Stimulated activated CD4-positive, alpha-beta T cell treated with anti-CD3 and anti-CD28 coated beads, Interleukin-4, amount 100 ng/mL, for 1 hour (primary cell): ENCODE data around the gene MAP2K7.

Experiments used
- DNase-seq: peaks from one replicate; pipeline ENCODE4 v3.0.0-alpha.2; 2020

The MAP2K7 gene

DNA sequence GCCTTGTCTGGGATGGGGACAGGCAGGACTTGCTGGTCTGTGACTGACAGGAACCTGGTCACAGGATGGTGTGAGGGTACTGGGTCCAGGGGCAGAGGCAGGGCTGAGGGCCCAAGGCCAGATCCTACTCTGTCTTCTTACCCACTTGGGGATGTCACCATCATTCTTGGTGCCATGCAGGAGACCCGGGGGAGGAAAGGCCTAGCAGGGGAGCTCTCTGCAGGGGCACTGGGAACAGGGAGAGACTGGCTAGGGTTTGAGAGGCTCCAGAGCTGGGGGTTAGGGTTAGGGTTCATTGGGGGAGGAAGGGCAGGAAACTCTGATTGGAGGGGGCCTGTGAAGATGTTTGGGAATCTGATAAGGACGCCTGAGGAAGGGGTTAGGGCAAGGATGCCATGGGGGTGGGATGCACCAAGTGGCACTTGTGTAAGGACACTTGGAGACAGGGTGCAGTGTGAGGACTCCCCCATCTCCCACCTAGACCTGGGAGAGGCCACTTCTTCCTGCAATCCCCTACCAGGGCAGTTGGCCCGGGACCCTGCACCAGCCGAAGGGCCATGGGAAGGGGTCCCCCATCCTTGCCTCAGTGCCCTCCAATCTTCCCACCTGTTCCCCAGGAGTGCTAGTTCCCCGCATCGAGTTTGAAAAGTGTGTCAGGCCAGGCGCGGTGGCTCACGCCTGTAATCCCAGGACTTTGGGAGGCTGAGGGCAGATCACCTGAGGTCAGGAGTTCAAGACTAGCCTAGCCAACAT, 36.4 kb upstream of the MAP2K7 start:
- no peak for DNase-seq

DNA sequence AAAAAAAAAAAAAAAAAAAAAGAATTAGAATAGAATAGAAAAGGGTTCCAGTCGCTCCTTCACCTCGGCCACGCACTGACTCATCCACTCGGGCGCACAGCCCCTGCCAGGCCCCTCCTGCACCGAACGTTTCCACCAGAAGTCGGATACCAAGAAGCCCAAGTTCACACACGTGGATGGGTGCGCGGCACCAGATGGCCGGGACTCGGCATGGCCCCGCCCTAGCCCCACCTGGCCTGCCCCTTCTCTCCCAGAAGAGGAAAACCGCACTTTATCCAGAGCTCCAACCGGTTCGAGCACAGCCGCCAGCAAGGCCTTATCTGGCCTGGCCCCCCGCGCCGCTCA, 35.4 kb upstream of the MAP2K7 start:
- DNase-seq, result no peak

DNA sequence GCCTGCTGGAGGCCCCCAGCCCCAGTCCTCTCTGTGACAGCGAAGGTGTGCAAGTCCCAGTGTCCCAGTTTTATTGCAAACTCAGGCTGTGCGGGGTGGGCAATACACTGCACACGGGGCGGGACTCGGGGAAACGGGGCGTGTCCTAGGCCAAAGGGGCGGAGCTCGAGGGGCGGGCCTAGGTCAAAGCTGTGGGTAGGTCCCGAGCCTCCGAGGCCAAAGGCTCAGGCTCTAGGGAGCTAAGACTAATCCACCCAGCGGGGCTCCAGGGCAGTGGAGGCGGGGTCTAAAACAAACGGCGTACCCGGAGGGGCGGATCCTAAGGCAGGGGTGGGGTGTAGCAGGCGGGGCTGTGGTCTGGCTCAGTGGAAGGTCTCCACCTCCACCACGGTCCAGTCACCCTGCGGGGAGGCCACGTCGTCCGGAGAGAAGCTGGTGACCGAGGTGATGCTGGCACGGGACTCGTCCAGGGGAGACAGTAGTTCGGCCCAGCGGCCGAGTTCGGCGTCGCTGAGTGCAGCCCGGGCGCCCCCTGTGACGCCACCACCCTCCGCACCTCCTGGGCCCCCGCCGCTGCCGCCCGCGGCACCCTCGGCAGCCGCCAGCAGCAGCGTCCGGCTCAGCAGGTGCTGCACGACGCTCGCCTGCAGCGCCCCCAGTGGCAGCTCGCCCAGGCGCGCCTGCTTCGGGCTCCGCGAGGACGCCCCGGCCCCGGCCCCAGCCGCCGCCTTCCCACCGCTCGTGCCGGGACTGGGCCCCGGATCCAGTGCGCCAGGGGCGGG, 34.8 kb upstream of the MAP2K7 start:
- peak; percentile 86 for DNase-seq

DNA sequence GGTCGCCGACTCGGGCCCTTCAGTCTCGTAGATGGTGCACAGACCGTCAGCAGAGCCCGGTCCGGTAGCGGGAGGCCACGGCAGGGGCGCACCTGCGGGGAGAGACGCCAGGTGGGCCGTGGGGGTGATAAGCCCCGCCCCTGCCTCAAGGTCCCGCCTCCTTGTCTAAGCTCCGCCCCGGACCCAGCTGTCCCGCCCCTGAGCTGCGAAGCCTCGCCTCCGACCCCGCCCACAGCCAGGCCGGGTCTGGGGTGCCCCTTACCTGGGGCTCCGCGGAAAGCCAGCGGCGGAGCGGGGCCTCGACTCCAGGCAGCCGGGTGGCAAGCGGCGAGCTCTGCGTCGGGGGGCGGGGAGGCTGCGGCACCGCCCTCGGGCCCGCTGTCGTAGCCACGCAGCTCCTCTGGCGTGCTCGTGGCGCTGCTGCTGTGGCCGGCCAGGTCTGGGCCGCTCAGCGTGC, 34.2 kb upstream of the MAP2K7 start:
- DNase-seq, result peak; percentile 81

DNA sequence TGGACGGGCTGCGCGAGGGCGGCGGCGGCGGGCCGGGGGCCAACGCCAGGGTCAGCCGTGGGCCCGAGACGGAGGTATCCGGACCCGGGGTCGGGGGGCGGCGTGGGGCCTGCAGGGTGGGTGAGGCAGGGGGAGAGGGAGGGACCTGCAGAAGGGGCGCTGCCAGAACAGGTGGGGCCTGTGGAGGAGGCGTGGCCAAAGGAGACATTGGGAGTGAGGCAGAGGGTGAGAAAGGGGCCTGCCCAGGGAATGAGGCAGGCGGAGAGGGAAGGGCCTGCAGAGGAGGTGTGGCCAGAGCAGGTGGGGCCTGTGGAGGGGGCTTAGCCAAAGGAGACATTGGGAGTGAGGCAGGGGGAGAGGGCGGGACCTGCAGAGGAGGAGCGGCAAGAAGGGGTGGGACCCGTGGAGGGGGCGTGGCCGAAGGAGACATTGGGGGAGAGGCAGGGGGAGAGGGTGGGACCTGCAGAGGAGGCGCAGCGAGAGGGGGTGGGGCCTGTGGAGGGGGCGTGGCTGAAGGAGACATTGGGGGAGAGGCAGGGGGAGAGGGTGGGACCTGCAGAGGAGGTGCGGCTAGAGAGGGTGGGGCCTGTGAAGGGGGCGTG, 33.7 kb upstream of the MAP2K7 start:
- DNase-seq, result peak; percentile 59

DNA sequence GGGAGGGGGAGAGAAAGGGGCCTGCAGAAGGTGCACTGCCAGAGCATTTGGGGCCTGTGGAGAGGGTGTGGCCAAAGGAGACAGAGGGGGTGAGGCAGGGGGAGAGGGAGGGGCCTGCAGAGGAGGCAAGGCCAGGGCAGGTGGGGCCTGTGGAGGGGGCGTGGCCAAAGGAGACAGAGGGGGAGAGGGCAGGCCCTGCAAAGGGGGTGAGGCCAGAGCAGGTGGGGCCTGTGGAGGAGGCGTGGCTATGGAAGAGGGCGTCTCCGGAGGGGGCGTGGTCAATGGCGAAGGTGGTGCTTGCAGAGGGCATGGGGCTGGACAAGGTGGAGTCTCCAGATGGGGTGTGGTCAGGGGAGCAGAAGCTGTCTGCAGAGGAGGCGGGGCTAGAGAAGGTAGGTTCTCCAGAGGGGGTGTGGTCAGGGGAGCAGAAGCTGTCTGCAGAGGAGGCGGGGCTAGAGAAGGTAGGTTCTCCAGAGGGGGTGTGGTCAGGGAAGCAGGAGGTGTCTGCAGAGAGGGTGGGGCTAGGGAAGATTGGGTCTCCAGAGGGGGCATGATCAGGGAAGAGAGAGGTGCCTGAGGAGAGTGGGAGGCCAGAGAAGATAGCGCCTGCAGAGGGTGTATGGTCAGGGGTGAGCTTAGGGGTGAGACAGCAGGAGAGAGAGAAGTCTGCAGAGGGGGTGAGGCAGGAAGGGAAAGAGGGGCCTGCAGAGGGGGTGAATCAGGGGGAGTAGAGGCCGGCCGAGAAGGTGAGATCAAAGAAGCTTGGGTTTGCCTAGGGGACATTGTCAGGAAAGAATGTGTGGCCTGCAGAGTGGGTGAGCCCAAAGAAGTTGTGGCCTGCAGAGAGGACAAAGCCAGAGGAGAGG, 32.9 kb upstream of the MAP2K7 start:
- DNase-seq, result peak; percentile 37

DNA sequence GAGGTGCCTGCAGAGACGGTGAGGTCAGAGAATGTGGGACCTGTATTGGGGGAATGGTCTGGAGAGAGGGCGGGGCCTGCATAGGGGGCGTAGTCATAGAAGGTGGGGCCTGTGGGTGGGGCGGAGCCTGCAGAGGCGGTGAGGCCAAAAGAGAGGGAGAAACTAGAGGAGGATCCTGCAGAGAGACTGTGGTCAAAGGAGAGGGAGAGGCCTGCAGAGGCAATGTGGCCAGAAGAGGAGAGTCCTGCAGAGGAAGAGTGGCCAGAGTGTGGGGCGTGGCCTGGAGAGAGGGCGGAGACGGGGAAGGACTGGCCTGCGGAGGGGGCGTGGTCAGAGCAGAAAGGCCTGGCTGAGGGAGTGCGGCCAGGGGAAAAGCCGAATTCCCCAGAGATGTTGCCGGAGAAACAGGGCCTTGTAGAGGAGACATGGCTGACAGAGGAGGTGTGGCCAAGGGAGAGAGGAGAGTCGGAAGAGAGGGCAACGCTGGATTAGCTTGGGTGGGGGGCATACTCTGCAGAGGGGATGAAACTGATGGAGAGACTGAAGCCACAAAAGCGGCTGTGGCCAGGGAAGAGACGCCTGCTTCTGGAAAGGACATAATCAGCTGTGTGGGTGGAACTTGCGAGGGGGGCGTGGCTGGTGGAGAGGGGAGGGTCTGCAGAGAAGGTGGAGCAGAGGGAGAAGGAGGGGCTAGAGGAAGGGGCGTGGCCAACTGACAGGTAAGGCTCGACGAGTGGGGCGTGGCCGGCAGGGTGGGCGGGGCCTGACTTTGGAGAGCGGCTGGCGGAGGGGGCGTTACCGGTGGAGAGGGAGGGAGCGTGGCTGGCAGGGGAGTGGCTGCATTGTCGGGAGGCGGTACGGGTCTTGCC, 32.0 kb upstream of the MAP2K7 start:
- DNase-seq, result peak; percentile 81

DNA sequence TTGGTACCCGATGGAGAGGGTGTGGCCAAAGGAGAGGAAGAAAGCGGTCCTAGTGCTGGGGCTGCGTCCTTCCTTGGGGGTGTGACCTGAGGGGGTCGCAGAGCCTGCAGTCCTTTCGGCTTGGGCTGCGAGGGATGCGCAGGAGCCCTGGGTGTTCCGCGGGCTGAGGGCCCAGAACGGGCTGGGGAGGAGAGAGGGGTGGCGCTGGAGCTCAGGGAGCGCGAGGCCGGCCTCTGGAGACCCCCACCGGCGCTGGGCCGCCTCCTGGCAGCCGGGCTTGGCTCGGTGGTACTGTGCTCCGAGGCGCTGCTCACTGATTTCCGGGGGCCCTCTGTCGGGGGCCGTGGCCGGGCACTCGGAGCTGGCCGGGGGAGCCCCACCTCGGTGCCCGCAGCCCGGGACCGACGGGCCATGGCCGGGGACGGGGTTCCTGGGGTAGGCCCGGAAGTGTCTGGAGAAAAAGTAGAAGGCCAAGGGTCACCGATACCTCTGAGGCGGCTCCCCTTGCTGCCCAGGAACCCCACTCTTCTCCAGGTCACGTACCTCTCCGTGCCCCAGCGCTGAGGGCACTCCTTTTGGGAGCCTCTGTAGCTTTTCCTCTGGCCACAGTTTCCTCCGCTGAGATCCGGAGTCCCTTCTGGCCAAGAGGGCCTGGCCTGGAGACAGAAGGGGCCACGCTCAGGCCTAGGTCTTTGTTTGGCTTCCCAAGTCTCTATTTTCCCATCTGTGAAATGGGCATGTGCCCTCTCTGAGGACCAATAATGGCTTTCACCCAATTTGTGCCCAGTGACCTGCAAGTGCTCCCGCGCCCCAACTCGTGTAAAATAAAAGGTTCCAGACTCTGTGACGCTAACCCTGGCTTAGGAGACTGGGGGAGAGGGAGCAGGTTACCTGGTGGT, 31.1 kb upstream of the MAP2K7 start:
- no peak for DNase-seq

DNA sequence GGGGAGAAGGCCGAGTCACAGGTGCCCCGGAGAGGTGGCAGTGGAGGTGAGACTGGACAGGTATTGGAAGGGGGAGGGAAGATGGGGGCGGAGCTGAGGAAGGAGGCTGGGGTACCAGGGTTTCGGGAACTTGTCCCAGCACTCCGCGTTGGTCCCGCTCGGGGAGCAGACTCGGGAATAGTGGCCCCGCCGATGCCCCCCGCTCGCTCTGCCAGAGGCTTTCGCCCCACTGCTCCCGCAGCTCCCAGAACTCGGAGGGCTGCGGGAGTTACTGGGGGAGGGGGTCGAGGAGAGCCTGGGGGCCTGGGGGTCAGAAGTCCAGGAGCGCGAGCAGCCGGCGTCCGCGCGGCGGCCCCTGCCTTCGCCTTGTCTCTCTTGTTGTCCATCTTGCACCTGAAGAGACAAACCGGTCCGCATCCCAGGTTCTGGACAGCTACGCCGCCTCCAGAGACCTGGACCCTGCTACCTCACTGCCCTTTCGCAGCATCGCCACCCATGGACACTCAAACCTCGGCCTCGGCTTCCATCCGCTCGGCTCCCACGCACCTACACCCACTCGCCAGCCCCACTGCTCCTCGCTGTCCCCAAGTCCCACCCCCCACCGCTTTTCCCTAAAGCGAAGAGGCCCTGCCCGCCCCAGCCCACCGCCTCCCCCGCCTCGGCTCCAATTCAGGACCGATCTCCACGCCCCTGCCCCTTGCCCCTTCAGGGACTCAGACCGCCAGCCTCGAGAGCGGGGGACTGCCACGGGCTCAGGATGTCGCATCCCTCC, 30.2 kb upstream of the MAP2K7 start:
- no peak for DNase-seq

DNA sequence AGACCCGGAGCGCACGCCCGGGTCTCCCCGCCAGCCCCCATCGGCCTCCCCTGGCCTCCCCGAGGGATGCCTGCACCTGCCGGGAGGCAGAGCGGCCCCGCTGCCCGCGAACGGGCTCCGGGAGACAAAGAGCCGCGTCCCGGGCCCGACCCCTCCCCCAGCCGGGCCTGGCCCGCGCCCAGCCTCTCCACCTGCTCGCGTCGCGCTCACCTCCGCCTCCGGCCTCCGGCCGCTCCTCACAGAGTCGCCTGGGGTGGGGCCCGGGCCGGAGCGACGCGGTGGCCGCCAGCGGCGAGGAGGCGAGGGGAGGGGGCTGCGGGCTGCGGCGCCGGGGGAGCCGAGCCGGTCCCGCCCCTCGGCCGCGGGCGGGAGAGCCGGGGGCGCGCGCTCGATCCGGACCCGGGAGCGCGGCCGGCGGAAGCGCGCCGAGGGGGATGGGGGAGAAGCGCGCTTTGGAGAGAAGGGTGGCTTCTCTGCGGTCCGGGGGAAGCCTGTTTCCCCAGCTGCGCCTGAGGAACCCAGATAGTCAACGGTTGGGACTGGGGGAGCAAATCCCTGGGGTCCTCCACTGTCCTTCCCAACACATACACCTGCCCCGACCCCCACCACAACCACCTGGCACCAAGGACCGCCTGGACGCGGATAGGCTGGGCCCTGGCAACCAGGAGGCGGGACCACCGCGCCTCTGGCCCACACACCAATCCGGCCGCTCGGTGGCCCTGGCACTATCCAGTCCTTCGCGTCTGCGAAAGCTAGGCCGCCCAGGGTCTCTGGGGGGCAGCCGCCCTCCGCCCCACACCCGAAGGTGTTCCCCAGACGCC, 29.4 kb upstream of the MAP2K7 start, which contains the start of gene PRR36:
TSS of gene PRR36 (minus strand) at position 315 of the 821 bp plus-strand sequence. CDS start 701 bp downstream, outside the sequence.
- no peak for DNase-seq

DNA sequence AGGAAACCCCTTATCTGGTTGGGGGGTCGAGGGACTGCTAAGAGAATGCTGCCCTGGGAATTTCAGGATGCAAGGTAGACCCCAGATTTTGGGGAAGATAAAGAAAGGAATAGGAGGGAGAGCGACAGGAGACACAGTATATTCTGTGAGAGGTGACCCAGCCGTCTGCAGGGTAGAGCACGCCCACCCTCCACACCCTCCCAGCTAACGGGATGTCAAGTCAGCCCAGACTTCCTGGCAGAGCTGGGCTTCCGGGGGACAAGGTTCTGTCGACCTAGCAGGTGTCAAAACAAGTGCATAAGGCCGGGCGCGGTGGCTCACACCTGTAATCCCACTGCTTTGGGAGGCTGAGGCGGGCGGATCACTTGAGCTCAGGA, 28.8 kb upstream of the MAP2K7 start:
- DNase-seq, result no peak

DNA sequence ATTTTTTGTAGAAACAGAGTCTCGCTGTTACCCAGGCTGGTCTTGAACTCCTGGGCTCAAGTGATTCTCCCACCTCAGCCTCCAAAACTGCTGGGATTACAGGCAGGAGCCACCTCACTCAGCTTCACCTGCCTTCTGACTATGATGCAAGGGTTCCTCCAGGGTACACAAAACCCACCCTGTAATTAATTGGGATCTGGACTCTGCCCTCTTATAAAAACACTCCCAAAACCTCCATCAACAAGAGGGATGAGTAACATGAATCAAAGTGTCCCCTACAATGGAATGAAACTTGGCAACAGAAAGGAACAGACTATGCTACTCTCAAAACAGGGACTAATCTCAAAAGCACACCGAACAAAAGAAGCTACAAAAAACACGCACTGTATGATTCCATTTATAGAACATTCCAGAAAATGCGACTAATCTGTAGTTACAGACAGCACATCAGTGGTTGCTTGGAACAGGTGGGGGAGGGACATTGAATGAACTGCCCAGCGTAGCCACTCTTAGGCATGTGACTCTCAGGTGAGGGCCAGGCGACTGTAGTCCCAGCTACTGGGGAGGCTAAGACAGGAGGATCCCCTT, 26.3 kb upstream of the MAP2K7 start:
- DNase-seq, result no peak

DNA sequence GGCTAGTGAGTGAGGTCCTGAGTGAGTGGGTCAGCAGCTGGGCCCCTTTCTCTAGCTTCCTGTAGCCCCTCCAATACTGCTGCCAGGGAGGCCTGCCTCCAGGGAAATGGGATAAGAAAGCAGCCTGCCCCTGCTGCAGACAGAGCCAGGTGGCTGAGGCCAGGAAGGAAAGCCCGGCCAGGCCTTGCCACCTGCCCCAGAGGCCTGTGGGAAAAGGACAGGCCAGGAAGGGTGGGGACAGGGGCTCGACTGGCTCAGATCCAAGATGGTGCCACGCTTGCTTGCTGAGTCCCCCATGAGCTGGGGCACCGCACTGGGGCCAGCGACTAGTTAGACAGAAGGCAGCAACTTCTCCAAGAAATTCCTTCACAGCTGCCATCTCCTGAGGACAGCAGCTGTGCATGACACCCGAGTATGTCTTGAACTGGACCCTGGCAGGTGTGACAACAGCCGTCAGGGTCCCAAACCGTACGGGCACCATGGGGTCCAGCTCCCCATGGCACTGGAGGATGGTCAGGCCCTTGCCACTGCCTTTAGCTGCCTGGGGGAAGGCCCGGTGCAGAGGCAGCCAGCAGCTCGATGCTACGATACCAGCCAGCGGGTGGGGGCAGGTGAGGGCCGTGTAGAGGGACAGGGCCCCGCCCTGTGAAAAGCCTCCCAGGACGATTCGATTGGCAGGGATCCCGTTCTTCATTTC, 24.4 kb upstream of the MAP2K7 start:
- DNase-seq, result no peak

DNA sequence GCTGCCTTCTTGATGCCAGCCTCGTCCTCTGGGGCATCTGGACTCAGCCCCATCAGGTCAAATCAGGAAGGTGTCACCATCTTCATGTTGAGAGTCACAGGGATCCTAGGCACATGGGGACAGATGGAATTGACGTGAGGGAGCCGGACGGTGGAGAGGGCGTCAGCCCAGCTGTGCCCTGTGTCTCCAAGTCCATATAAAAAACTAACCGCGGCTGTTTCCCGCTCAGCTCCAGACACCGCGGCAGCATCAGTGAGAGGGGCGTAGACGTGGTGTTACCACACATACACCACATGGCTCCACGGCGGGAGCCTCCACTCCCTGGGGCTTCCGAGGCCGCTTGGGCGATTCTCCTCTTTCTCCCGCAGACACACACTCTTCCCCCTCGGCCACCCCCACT, 23.8 kb upstream of the MAP2K7 start:
- DNase-seq, result no peak

DNA sequence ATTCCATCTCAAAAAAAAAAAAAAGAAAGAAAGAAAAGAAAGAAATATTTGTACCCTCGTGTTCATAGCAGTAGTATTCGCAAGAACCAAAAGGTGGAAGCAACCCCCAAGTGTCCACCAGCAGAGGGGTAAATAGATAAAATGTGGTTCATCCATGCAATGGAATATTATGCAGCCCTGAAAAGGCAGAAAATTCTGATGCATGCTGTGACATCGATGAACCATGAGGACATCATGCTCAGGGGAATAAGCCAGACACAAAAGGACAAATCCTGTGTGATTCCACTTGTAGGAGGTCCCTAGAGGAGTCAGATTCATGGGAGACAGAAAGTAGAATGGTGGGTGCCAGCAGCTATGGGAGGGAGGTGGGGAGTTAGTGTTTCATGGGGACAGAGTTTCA, 21.8 kb upstream of the MAP2K7 start:
- no peak for DNase-seq

DNA sequence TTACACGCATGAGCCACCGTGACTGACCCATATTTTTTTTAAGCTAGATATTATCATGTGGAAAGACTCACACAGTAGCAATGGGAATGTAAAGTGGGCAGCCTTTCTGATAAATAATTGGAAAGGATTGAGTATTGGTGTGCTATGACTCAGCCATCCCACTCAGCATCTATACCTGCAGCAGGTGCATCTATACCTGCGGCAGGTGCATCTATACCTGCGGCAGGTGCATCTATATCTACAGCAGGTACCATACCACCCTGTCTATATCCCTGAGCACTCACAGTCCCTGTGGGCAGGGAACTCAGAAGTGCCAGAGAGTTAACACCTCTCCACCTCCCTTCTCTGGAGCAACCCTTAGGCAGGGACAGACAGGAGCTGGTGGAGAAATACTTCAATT, 20.6 kb upstream of the MAP2K7 start:
- DNase-seq, result no peak

DNA sequence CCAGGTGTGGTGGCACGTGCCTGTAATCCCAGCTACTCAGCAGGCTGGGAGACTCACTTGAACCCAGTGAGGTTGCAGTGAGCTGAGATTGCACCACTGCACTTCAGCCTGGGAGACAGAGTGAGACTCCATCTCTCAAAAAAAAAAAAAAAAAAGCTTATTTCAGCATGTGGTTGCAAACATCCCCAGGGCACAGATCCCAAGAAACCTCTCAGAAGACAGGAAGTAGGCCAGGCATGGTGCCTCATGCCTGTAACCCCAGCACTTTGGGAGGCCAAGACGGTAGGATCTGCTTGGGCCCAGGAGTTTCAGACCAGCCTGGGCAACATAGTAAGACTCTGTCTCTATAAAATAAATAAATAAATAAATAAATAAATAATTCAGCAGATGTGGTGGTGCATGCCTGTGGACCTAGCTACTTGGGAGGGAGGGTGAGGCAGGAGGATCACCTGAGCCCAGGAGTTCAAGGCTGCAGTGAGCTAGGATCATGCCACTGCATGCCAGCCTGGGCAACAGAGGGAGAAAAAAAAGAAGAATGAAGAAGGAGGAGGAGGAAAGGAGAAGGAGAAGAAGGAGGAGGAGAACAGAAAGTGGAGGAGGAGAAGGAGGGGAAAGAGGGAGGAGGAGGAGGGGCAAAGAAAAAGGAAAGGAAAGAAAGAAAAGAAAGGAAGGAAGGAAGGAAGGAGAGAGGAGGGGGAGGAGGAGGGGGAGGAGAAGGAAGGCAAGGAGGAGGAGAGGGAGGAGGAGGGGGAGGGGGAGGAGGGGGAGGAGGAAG, 19.7 kb upstream of the MAP2K7 start:
- no peak for DNase-seq
